HG02884 (cell line): Measurements from ENCODE around the gene DAB2IP.
"Not testable (repeated sequence)": the region's sequence is repeated elsewhere in the genome, so short reads cannot be mapped to it uniquely, and the experiment has no call there.

Experiments used
- ATAC-seq: cut with Tn5 transposase; IDR thresholded peaks from one replicate; pipeline ENCODE4 v1.9.1; 2021; ENCODE audit warnings: mild to moderate bottlenecking, moderate library complexity; ENCODE audit not compliant: unreplicated experiment

The DAB2IP gene

GRCh38 chr9:121651295-121652020 lies at the start of gene DAB2IP:
TSS of gene DAB2IP (plus strand) at chr9:121651634. CDS start at chr9:121651776, 142 bp downstream.
- no peak for ATAC-seq

GRCh38 chr9:121603028-121603427 lies 48.4 kb upstream of the DAB2IP start:
- ATAC-seq: no peak

- ATAC-seq: no peak
Observed at GRCh38 chr9:121604242-121604641, 47.2 kb upstream of the DAB2IP start.

GRCh38 chr9:121604654-121605053 lies 46.8 kb upstream of the DAB2IP start:
- ATAC-seq: no peak

GRCh38 chr9:121607434-121608167 lies 43.8 kb upstream of the DAB2IP start:
- ATAC-seq: no peak

GRCh38 chr9:121608168-121608853 lies 43.1 kb upstream of the DAB2IP start:
- no peak for ATAC-seq

GRCh38 chr9:121609822-121610637 lies 41.4 kb upstream of the DAB2IP start:
- ATAC-seq: no peak

GRCh38 chr9:121610638-121610953 lies 40.8 kb upstream of the DAB2IP start:
- ATAC-seq: no peak

GRCh38 chr9:121612511-121612998 lies 38.9 kb upstream of the DAB2IP start:
- no peak for ATAC-seq

GRCh38 chr9:121613009-121613752 lies 38.3 kb upstream of the DAB2IP start:
- ATAC-seq: no peak

GRCh38 chr9:121616123-121616755 lies 35.2 kb upstream of the DAB2IP start:
- ATAC-seq: no peak

GRCh38 chr9:121618504-121618903 lies 32.9 kb upstream of the DAB2IP start:
- no peak for ATAC-seq

- not testable (repeated sequence) for ATAC-seq
Observed at GRCh38 chr9:121618910-121619309, 32.5 kb upstream of the DAB2IP start.

- no peak for ATAC-seq
Observed at GRCh38 chr9:121619545-121620324, 31.7 kb upstream of the DAB2IP start.

GRCh38 chr9:121620325-121620673 lies 31.1 kb upstream of the DAB2IP start:
- ATAC-seq: no peak

GRCh38 chr9:121620777-121621449 lies 30.5 kb upstream of the DAB2IP start:
- no peak for ATAC-seq

GRCh38 chr9:121622387-121623203 lies 28.8 kb upstream of the DAB2IP start:
- no peak for ATAC-seq

GRCh38 chr9:121623430-121623829 lies 28.0 kb upstream of the DAB2IP start:
- ATAC-seq: not testable (repeated sequence)
